NCI-H2196 (cell line): Measurements from ENCODE around the gene ARHGEF26.

Source experiments
- DNase-seq: peaks from one replicate; lab custom pipeline; 2025; ENCODE audit not compliant: unreplicated experiment; lab: John Stamatoyannopoulos, UW

The ARHGEF26 gene

GRCh38 chr3:154152741-154153140 is 31.6 kb downstream of the ARHGEF26 start:
- no peak for DNase-seq

DNA sequence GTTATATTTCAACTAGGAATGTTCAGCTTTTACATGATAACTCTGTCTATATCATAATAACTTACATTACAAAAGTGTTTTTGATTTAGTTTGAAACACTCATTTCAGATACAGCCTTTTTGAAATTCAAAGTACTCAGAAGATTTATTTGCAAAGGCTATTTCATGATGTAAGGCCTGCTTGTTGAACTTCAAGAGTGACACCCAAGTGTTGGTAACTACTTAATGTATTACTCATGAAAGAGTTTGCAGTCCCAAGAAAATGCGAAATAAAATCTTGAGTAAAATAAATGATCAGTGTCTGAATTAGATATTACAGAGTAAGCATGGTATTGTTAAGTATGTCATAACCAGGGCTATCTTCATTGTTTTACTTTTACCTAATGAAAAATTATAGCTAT is 35.3 kb downstream of the ARHGEF26 start:
- no peak for DNase-seq

DNA sequence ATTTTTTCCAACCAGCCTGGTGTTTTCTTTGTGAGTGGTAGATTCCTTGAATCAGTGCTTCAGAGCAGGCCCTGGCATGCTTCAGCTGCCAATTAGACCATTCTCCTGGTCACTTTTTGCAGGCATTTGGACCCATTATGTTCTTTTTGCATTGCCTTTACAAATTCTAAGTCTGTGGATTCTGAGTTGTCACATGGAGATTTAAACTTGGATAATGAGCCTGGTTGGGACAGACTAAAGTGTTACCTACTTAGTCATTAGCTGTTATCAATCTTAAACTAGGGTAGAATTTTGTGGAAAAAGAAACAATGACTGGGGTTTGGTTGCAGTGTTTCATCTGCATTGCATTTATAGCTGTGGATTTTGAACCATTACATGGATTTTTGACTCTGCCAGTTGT is 40.6 kb downstream of the ARHGEF26 start:
- DNase-seq: no peak

- DNase-seq: no peak
Measured at GRCh38 chr3:154164387-154164786, 43.2 kb downstream of the ARHGEF26 start.

DNA sequence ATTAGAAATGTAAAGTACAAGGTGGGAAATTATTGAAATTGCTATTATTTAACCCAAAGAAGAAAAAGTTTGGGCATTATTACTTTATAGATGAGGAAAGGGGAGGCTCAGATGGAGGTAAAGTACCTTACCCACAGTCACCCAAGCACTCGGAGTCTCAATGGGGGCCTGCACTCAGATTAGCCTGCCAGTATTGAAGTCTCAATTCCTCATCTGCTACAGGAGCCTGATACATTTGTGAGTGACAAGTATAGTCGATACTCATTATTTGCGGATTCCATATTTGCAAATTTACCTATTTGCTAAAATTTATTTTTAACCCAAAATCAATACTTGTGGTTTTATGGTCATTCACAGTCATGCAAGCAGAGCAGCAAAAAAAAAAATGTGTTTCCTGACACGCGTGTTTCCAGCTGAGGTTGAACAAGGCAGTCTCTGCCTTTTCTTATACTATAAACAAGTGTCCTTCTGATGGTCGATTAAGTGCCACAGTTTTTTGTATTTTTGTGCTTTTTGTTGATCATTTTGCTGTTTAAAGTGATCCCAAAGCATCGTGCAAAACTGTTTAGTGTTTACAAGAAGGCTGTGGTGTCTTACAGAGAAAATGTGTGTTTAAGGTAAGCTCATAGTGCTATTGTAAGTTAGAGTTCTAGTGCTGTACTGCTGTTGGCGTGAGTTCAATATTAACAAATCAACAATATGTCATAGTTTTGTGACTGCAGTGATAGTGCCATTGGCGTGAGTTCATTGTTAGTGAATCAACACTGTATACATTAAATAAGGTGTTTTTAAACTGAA is 48.0 kb downstream of the ARHGEF26 start:
- no peak for DNase-seq

DNA sequence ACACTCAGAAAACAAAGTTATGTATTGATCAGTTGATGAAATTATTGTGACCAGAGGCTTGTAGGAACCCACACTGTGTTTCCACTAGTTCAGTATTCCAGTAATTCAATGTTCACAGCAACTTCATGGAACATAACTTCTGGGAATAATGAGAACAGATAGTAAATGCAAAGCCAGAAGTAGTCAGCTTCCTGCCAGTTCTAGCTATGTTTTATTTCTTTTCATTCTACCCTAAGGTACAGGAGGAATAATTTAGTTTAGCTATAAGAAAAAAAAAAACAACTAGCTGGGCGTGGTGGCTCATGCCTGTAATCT is 48.6 kb downstream of the ARHGEF26 start:
- DNase-seq: no peak

- no peak for DNase-seq
Measured at GRCh38 chr3:154170300-154170699, 49.1 kb downstream of the ARHGEF26 start.

GRCh38 chr3:154175041-154175440 is 53.9 kb downstream of the ARHGEF26 start:
- DNase-seq: no peak

DNA sequence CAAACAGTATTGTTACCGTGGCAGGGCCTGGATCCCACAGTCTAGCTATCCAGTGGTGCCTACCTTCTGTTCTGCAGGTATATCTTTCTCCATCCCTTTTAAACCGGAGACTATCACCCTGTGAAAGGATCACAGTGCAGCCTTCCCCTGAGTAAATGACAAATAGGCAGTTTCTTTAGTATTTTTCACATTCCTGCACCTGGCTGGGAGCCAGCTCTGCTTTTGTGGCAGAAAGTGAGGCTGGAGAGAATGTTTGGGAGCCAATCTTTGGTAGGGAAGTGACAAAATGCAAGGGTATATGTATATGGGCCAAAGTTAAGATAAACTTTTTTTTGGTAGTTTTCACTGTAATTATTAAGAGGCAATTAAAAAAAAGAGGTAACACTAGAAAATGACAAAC is 54.8 kb downstream of the ARHGEF26 start:
- DNase-seq: no peak

DNA sequence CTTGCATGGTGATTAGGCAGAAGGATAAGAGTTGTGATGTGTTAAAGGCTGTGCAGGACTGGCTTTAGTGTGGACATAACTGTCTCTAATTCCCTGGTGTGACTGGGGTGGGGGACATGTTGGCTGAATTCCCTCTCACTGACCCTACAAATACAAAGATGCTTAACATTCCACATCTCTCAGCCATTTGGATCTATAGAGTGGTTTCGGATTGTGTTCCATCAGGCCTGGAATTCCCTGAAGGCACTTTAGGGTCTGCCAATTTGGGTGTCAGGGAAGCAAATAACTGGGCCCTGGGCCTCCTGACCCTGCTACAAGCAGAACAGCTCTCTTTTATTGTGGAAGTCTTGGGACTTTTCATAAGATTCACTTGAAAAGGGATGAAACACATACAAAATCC is 56.2 kb downstream of the ARHGEF26 start:
- DNase-seq: no peak

DNA sequence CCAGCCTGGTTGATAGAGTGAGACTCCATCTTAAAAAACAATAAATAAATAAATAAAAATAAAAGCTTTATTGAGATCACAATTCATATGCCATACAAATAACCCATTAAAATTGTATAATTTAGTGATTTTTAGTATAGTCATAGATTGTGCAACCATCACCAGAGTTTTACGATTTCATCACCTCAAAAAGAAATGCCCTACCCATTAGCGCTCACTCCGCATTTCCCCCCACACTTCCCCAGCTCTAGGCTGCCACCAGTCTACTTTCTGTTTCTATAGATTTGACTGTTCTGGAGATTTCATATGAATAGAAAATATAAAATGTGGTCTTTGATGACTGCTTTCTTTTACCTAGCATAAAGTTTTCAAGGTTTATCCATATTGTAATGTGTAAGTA is 57.0 kb downstream of the ARHGEF26 start:
- DNase-seq: no peak

GRCh38 chr3:154180836-154181691 is 59.9 kb downstream of the ARHGEF26 start:
- DNase-seq: no peak

DNA sequence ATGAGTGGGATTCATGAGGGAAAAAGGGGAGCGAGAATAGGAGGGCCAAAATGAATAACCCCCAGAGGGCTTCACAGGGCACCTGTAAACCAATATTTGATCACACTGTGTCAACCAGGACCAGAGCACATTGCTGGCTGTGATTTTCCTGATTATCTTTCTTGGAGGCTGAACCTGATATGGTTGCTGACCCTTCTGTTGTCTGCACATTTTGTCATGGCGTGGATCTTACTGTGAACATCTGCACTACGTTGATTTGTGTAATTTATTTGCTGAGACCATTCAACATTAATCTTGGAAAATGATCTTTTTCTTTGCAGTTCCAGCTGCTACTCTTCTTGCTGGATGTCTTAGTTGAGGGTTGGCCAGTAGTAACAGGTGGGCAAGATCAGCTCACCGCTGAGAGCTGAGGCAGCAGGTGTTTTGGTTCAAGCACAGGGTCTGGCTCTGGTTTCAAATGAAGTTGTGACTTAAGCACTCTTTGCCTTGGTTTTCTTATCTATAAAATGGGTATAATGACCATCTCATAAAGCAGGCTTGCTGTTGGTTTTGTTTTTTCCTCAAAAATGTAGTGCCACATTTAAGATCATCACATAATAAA is 61.2 kb downstream of the ARHGEF26 start:
- DNase-seq: no peak

DNA sequence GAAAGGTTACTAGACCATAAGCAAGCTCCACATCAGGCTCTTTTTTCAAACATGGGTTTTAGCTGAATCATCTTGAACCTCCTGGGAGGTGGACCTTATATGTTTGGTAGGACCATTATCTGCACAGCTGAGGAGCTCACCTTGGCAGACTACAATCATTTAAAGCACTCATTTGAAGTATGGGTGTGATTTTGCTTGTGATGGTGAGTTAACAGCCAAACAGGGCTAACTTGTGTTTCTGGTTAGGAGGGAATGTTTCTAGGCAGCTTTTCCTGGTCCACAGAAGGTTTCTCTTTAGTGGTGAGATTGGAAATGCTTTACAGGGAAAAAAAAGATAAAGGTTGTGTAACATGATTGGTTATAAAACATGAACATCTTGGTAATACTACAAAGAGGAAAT is 61.8 kb downstream of the ARHGEF26 start:
- DNase-seq: no peak

DNA sequence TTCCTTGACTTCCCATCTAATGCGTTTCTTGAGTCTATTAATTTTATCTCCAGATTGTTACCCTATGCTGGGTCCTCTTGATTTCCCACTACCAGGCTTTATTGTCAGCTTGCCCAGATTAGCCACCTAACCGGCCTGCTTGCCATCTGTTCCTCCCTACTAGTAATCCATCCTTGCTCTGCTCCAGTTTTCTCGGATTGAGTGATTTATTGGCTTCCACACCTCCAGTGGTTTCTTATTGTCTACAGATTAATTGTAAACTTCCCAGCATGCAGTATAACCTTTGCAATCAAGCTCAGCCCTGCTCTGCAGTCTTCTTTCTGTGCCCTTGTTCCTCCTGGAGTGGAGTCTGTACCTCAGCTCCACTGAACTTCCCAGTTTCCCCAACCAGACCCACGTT is 63.4 kb downstream of the ARHGEF26 start:
- DNase-seq: no peak

DNA sequence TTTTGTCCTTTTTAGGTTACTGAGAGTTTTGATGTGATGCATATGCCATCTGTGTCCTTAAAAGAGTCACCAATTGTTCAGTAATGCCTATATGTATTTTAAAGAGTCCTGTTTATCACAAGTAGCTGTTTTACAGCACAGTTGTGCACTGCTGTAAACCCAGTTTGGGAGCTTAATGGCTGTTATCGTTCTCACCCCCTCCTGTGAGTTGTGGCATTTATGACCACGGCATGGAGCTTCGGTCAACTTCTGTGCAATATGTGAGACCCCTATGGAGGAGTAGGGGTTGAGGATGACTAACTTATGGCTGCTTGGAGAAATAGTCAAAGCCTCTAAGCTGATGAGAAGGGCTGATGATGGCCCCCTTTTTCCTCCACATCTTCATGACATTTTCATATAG is 67.2 kb downstream of the ARHGEF26 start:
- DNase-seq: no peak

DNA sequence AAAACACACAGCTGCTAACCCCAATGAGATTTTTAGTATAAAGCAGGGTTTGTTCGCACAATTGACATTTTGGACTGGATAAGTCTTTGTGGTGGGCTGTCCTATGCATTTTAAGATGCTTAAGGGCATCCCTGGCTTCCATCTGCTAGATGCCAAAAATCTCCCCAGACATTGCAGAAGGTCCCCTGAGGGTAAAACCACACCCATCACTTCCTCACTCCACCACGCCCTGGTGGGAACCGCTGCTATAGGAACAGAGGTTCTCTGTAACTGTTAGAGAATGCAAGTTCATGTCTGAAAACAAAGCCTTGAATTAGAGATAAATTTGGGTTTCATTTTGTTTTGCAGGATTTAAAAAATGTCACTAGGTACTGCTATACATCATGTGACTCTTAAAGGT is 67.7 kb downstream of the ARHGEF26 start:
- DNase-seq: no peak

DNA sequence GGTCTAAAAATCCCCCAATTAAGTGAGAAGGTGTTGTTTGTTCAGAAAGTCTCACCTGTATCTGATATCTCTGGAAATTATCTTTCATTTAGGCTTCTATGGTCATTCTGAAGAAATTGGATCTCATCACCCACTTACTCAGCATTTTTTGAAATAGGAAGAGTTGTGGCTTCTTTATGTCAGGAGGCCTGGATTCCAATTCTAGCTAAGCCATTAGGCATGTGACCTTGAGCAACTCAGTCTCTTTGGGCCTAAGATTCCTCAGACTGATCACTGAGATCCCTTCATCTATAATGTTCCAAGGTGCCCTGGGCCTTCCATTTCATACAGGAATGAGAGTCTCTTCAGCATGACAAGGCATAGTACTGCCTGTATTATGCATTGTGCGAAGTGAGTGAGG is 70.3 kb downstream of the ARHGEF26 start:
- no peak for DNase-seq

DNA sequence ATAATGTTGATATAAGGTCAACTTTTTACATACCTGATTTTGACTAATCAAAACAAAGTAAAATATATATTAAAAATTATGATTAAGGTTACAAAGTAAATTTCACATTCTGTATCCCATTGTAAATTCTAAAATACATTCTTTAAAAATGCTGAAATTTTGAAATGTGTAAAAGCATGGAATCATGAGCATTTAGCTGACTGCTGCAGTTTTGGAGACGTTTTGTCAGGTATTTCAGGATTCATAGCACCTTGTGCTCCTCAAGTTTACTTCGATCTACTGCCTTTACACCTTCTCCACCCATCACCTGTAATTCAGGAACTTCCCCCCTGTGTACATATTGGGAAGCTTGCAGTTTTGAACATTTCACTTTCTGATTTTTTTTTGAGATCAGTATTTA is 71.0 kb downstream of the ARHGEF26 start:
- DNase-seq: no peak

DNA sequence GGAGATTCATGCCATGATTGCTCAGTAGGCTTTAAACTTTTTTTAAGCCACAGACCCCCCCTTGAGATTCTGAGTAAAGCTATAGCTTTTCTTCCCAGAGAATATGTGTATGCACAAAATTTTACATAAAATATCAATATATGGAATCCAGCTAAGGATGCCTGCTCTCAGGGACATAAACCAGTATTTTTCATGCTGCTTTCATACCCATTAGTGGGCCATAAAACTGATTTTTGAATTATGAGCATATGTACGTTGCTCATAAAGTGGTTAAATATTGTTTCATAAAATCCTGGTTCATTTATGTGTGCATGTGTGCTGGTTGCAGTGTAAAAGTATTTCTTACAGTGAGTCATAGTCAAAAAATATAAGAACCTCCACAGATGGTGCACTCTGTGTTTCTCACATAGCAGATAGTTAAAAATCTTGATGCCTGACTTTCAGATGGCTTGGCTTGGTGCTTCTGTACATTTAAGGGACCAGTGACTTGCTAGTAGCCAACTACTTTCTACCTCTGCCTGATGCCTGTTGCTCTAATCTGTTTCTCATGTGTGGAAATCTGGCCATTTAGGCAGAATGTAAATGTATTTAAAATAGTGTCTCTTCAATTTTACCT is 71.9 kb downstream of the ARHGEF26 start:
- no peak for DNase-seq

DNA sequence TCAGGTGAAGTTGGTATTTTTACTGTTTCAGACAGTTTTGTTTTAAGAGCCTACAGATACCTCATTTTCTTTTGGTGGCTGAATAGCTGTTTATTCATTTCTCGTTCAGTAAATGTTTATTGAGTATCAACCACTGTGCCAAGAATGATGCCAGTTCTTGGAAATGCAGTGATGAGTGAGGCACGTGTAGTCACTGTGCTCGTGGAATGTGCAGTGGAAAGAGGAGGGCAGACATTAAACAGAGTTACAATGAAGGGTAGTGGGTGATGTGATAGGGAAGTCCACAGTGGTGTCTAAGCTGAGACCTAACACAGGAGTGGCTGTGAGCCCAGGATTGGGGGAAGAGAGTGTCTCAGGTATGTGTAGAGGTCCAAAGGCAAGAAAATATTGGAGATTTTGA is 73.7 kb downstream of the ARHGEF26 start:
- no peak for DNase-seq
